Esophagus squamous epithelium (tissue), 5 donors: ENCODE data around the gene RNF133. TPM values are rescaled to one million over a fixed set of nuclear protein-coding genes. Genes with fewer than 3 reads are reported as not detected.

Experiments
- DNase-seq: peaks from one replicate; lab custom pipeline; 2025; lab: John Stamatoyannopoulos, UW
- H3K27ac ChIP-seq, 4 donors: fragments of 200-600 bp; sonication (generic); one replicate each; pipeline ENCODE4 v1.5.1; 2016 to 2019; ENCODE audit warnings: mild to moderate bottlenecking in 1 of 4
- H3K27me3 ChIP-seq, 4 donors: fragments of 200-600 bp; sonication (generic); 1 replicate in 3 of 4; 2 replicates in 1 of 4; pipeline versions ENCODE4 v1.5.1 to v1.6.0; 2017 to 2021; ENCODE audit warnings: antibody characterized with exemption in 1 of 4
- H3K36me3 ChIP-seq, 3 donors: fragments of 200-600 bp; sonication (generic); one replicate each; pipeline ENCODE4 v1.5.1; 2016 to 2019
- H3K4me1 ChIP-seq, 3 donors: fragments of 200-600 bp; sonication (generic); one replicate each; pipeline ENCODE4 v1.5.1; 2017 to 2019
- H3K4me3 ChIP-seq, 4 donors: fragments of 200-600 bp; sonication (generic); 1 replicate in 3 of 4; 2 replicates in 1 of 4; pipeline ENCODE4 v1.5.1; 2016 to 2019; ENCODE audit warnings: mild to moderate bottlenecking in 2 of 4, moderate library complexity in 1 of 4
- H3K9me3 ChIP-seq, 3 donors: fragments of 200-600 bp; sonication (generic); one replicate each; pipeline ENCODE4 v1.5.1; 2016 to 2019
- POLR2A ChIP-seq, 4 donors: fragments of 450-650 bp; IDR thresholded peaks; one replicate each; pipeline ENCODE4 v1.6.1; 2017; ENCODE audit warnings: antibody characterized with exemption in 4 of 4, mild to moderate bottlenecking in 4 of 4, moderate library complexity in 3 of 4
- WGBS, 2 donors: methylation state at CpG; one replicate each; pipeline ENCODE4 v1.1.5; 2018; 5-methylcytosine and 5-hydroxymethylcytosine counted together
- intact Hi-C: fragments of 100-400 bp; cut with DNase I; formaldehyde crosslinking; loops from one replicate; pipeline ENCODE4 v1.15.0; 2022
- total RNA-seq, 4 donors: library from RNA; depleted of rRNA; stranded (reverse); fragments of >200 nt; gene quantifications; one replicate each; pipeline ENCODE4 v1.1.0, GENCODE V29; 2016
- TF ChIP-seq, protein P1 (sequence below), 6 experiments: fragments of 450-650 bp in 4 of 6; fragments of 200-600 bp in 2 of 6; sonication (generic) in 2 of 6; IDR thresholded peaks; one replicate each; pipeline ENCODE4 v1.5.1; 2016 to 2019; ENCODE audit warnings: antibody characterized with exemption in 6 of 6, mild to moderate bottlenecking in 4 of 6, moderate library complexity in 4 of 6
- donor health status: DM: yes; HTN: yes; CAD: no.

RNF133 gene
- total RNA-seq, 4 donors from 2014 or later, result 0.40 to 0.57 TPM; not detected in 2

DNA sequence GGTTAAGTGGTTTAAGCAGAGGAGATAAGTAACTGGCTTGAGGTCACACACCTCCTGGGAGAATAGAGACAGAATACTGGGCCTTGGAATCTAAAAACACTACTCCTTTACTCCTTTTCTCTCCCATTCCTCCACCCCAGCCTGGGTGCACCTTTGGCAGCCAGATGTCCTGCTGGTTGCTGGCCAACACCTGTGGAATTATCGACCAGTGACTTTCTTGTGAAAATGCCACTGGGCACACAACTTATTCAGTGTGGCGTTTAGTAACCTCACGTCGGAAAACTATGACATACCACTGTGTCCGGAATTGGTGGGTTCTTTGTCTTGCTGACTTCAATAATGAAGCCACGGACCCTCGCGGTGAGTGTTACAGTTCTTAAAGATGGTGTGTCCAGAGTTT lies 26.4 kb downstream of the RNF133 start:
- Histone ChIP-seq H3K27ac (no peak overlapping the region), H3K36me3 (no peaks in the 10 kb centered on the region), H3K9me3 (no peaks in the 10 kb centered on the region), H3K4me1 (peaks cover 3 to 16% (median 4%) of the 10 kb centered on the region in 3 donors), H3K4me3 (no peak overlapping the region), H3K27me3 (no peaks in the 10 kb centered on the region)
- TF ChIP-seq, protein P1, sequence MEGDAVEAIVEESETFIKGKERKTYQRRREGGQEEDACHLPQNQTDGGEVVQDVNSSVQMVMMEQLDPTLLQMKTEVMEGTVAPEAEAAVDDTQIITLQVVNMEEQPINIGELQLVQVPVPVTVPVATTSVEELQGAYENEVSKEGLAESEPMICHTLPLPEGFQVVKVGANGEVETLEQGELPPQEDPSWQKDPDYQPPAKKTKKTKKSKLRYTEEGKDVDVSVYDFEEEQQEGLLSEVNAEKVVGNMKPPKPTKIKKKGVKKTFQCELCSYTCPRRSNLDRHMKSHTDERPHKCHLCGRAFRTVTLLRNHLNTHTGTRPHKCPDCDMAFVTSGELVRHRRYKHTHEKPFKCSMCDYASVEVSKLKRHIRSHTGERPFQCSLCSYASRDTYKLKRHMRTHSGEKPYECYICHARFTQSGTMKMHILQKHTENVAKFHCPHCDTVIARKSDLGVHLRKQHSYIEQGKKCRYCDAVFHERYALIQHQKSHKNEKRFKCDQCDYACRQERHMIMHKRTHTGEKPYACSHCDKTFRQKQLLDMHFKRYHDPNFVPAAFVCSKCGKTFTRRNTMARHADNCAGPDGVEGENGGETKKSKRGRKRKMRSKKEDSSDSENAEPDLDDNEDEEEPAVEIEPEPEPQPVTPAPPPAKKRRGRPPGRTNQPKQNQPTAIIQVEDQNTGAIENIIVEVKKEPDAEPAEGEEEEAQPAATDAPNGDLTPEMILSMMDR (IDR thresholded peaks at IDR 0.05), result no peak
- no peak for TF ChIP-seq POLR2A (IDR thresholded peaks at IDR 0.05)
- intact Hi-C loops, result no loop called here
- WGBS, 2 donors, result 96 to 98% methylated on average over 8 of the region's 8 CpGs
- DNase-seq, result no peak

DNA sequence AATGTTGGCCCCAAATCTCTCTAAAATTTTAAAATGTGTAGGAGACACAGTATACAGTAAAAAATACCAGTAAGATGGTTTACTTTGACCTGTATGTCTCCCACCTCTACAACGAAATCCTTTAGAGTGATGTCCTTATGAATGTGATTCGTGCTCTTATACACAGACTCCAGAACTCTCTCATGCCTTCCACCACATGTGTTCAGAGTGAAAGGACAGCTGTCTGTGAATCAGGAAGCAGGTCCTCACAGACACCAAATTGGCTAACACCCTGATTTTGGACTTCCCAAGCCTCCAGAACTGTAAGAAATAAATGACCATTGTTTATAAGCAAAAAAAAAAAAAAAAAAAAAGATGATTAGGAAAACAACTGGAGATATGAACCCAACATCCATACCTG lies 35.2 kb downstream of the RNF133 start:
- no peak for TF ChIP-seq POLR2A (IDR thresholded peaks at IDR 0.05)
- TF ChIP-seq, protein P1 (IDR thresholded peaks at IDR 0.05), result no peak
- Histone ChIP-seq H3K4me1 (no peaks in the 10 kb centered on the region), H3K27me3 (no peaks in the 10 kb centered on the region), H3K36me3 (no peaks in the 10 kb centered on the region), H3K9me3 (no peaks in the 10 kb centered on the region), H3K4me3 (no peak overlapping the region), H3K27ac (no peak overlapping the region)
- WGBS, 2 donors, result 81 to 85% methylated on average over 2 of the region's 2 CpGs
- intact Hi-C loops, result no loop called here
- DNase-seq, result no peak

DNA sequence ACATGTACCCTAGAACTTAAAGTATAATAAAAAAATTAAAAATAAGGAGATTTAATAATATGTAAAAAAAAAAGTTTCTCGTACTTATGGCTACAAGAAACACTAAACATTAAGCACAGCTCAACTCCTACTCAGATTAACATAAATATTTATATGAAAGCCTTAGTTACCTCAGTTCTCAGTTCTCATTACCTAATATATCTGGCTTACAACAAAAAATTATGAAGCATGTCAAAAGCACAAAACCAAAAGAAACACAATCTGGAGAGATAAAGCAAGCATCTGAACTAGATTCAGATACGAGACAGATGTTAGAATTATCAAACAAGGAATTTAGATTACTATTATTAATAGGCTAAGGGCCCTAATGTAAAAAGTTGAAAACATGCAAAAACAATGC lies 40.1 kb downstream of the RNF133 start:
- no peak overlapping the region for H3K4me3 ChIP-seq
- intact Hi-C loops, result no loop called here
- no peaks in the 10 kb centered on the region for H3K9me3 ChIP-seq
- no peak for DNase-seq
- H3K27me3 ChIP-seq, result no peaks in the 10 kb centered on the region
- H3K36me3 ChIP-seq, result no peaks in the 10 kb centered on the region
- TF ChIP-seq POLR2A (IDR thresholded peaks at IDR 0.05), result no peak
- TF ChIP-seq, protein P1 (IDR thresholded peaks at IDR 0.05), result no peak
- H3K27ac ChIP-seq, result no peak overlapping the region
- no peaks in the 10 kb centered on the region for H3K4me1 ChIP-seq
- 62% methylated on average over 2 of the region's 2 CpGs for WGBS, 2 donors

DNA sequence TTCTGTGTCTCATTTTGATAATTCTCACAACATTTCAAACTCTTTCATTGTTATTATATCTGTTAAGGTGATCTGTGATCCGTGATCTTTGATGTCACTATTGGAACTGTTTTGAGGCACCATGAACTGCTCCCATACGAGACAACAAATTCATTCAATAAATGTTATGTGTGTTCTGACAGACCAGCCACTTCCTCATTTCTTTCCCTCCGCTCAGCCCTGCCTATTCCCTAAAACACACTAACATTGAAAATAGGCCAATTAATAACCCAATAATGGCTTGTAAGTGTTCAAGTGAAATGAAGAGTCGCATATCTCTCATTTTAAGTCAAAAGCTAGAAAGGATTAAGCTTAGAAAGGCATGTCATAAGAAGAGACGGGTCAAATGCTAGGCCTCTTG lies 45.2 kb downstream of the RNF133 start:
- Histone ChIP-seq H3K4me1 (peaks cover 0 to 9% (median 0%) of the 10 kb centered on the region in 3 donors), H3K27me3 (no peaks in the 10 kb centered on the region), H3K4me3 (no peak overlapping the region), H3K27ac (no peak overlapping the region), H3K9me3 (no peaks in the 10 kb centered on the region), H3K36me3 (no peaks in the 10 kb centered on the region)
- DNase-seq, result no peak
- intact Hi-C loops, result no loop called here
- WGBS, 2 donors, result 72 to 90% methylated on average over 5 of the region's 5 CpGs
- no peak for TF ChIP-seq POLR2A (IDR thresholded peaks at IDR 0.05)
- TF ChIP-seq, protein P1 (IDR thresholded peaks at IDR 0.05), result no peak

DNA sequence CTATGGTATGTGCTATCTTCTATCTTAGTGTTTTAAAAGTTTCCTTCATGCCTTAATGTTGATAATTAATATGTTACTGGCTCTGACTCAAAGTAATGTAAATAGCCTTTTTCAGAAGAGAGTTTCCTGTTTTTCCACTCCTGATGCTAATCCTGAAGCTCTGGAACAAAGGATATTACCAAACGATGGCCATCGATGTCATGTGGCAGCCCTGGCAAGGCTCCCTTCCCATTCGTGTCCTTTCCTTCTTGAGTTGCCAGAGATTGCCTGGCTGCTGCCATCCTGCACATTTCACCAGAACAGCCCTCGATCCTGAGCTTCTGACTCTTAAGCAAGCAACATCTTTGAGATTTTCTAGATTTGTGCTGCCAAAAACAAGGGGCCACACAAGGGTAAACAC lies 46.0 kb downstream of the RNF133 start:
- intact Hi-C loops, result no loop called here
- no peak for DNase-seq

More for the DNA sequence above, 46.0 kb downstream of the RNF133 start:
- H3K36me3 ChIP-seq, result no peaks in the 10 kb centered on the region
- WGBS, 2 donors, result 26 to 47% methylated on average over 4 of the region's 4 CpGs
- no peak overlapping the region for H3K27ac ChIP-seq
- peaks cover 0 to 9% (median 0%) of the 10 kb centered on the region in 3 donors for H3K4me1 ChIP-seq
- no peaks in the 10 kb centered on the region for H3K27me3 ChIP-seq
- H3K4me3 ChIP-seq, result no peak overlapping the region
- no peak for TF ChIP-seq POLR2A (IDR thresholded peaks at IDR 0.05)
- TF ChIP-seq, protein P1 (IDR thresholded peaks at IDR 0.05), result no peak
- H3K9me3 ChIP-seq, result no peaks in the 10 kb centered on the region
